Measurements from ENCODE around the gene CALML3.

The CALML3 gene

DNA sequence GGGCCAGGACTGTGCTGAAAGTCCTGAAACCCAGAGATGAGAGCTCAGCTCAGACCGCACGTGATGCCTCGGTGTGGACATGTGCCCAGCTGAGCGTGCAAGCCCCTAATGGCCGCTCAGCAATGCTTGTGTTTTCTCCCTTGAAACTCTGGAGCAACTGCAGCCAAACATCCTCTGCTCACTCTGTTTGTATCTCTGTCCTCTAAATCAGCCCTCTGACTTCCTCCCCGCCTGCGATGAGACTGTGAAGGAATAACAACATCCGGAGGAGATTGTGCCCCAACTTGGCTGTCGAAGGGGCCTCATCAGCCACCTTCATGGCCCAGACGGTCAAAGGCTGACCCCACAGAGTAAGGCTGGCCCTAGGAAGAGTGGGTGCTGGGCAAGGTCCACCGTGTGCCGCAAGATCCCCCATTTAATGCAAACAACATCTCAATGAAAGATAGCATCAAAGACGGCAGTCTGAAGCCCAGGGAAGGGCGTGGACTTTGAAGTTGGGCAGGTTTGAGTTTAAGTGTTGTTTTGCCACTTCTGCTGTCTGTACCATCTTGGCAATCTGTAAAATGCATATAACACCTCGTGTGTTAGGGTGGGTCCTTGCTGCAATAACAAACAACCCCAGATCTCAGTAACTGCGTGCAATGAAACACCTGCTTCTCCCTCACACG lies 39.9 kb downstream of the CALML3 start:
- no peak overlapping the region for H3K4me3 ChIP-seq (ENCODE audit: low read depth, low read length)
- TF ChIP-seq, protein P1, sequence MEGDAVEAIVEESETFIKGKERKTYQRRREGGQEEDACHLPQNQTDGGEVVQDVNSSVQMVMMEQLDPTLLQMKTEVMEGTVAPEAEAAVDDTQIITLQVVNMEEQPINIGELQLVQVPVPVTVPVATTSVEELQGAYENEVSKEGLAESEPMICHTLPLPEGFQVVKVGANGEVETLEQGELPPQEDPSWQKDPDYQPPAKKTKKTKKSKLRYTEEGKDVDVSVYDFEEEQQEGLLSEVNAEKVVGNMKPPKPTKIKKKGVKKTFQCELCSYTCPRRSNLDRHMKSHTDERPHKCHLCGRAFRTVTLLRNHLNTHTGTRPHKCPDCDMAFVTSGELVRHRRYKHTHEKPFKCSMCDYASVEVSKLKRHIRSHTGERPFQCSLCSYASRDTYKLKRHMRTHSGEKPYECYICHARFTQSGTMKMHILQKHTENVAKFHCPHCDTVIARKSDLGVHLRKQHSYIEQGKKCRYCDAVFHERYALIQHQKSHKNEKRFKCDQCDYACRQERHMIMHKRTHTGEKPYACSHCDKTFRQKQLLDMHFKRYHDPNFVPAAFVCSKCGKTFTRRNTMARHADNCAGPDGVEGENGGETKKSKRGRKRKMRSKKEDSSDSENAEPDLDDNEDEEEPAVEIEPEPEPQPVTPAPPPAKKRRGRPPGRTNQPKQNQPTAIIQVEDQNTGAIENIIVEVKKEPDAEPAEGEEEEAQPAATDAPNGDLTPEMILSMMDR (IDR thresholded peaks at IDR 0.05; ENCODE audit: low read depth, low read length), result no peak
- in situ Hi-C loops (cut with HindIII; ENCODE audit: low sequenced_read_pairs), result no loop called here
- DNase-seq (ENCODE audit: low read depth, low spot score), result no peak

DNA sequence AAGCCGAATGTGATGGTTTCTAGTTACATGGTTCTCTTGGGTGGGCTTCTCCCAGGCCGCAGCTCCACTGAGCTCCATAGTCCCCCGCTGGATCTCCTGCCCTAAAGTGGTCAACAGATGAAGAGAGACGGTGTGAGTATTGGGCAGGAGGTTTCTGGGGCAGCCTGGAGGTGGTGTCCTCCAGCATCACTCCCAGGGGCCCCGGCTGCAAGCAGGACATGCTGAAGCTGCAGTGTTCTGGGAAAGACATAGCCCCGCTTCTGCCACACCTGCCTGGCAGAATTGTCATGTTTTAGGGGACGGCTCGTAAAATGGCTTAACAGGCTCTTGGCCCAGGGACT lies 40.4 kb downstream of the CALML3 start:
- no peak for DNase-seq (ENCODE audit: low read depth, low spot score)
- TF ChIP-seq, protein P1 (IDR thresholded peaks at IDR 0.05; ENCODE audit: low read depth, low read length), result no peak
- in situ Hi-C loops (cut with HindIII; ENCODE audit: low sequenced_read_pairs), result no loop called here
- no peak overlapping the region for H3K4me3 ChIP-seq (ENCODE audit: low read depth, low read length)

DNA sequence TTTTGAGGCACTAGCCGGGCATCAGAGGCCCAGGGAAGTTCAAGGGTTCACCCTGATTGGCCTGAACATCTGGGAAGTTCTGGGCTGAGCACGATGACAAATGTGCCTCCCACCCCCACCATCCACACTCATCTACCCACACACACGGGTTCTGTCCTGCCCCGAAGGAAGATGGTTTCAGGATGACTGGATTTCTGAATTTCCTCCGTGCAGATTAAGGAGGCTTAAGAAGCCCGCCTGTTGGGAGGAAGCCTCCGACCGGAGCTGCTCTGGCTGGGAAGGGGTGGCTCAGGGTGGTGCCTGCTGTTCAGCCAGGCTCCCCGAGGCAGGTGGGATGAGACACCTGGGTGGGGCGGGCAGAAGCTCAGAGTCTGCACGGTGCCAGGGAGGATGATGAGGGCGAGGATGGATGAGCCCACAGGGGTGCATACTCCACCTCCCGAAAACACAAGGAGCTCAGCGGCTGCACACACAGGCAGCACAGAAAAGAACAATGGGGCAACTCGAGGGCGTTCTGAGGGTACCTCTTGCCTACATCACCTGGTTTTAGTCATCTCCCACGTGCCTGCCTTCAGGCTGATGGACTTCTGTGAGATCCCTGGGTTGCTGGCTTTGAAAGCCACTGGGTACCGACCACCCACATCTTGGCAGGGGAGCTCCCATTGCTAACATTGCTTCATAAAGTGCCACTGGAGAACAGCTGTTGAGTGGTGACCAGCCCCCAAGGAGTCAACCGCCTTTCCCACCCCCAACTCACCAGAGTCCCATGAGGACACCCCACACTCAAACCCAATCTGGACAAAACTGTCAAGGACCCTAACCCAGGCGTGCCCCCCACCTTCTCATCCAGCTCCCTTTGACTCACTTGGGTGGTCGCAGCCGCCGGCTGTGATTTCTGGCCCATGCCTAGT lies 41.2 kb downstream of the CALML3 start:
- no peak overlapping the region for H3K4me3 ChIP-seq (ENCODE audit: low read depth, low read length)
- DNase-seq (ENCODE audit: low read depth, low spot score), result no peak
- in situ Hi-C loops (cut with HindIII; ENCODE audit: low sequenced_read_pairs), result no loop called here
- TF ChIP-seq, protein P1 (IDR thresholded peaks at IDR 0.05; ENCODE audit: low read depth, low read length), result no peak

DNA sequence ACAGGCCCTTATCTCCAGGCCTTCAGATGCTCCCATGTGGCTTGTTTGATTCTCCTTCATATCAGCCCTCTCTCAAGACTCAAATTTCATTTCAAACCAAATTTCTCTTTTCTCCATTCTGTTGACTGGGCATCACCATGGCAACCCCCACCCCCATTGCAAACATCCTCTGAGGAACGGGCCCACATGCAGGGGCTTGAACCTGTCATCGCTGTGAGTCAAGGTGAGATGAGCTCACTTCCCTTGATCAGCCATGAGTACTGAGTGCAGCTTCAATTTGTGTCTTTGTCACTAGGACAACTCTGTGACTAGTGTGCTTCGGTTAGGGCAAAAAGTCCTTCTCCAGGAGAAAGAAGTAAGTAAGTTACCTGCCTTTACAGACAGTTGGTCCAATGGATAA lies 41.9 kb downstream of the CALML3 start:
- DNase-seq (ENCODE audit: low read depth, low spot score), result no peak
- in situ Hi-C loops (cut with HindIII; ENCODE audit: low sequenced_read_pairs), result no loop called here
- TF ChIP-seq, protein P1 (IDR thresholded peaks at IDR 0.05; ENCODE audit: low read depth, low read length), result no peak
- no peak overlapping the region for H3K4me3 ChIP-seq (ENCODE audit: low read depth, low read length)

DNA sequence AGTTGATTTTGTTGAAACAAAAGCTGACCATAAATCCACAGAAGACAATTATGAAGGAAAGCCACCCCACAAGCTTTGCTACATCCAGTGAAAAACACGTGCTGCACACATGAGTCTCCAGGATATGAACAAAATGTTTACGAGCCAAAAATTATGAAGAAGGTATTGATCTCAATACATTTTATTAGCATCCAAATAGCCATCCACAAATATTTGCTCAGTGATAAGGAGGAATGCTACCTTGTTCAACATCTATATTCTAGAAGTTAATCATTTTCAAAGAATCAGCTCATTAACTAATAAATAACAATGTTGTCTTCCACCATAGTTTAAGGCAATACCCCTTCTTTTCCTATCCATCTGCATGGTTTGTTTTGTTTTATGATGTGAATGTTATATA lies 42.7 kb downstream of the CALML3 start:
- TF ChIP-seq, protein P1 (IDR thresholded peaks at IDR 0.05; ENCODE audit: low read depth, low read length), result no peak
- in situ Hi-C loops (cut with HindIII; ENCODE audit: low sequenced_read_pairs), result no loop called here
- no peak overlapping the region for H3K4me3 ChIP-seq (ENCODE audit: low read depth, low read length)
- no peak for DNase-seq (ENCODE audit: low read depth, low spot score)

DNA sequence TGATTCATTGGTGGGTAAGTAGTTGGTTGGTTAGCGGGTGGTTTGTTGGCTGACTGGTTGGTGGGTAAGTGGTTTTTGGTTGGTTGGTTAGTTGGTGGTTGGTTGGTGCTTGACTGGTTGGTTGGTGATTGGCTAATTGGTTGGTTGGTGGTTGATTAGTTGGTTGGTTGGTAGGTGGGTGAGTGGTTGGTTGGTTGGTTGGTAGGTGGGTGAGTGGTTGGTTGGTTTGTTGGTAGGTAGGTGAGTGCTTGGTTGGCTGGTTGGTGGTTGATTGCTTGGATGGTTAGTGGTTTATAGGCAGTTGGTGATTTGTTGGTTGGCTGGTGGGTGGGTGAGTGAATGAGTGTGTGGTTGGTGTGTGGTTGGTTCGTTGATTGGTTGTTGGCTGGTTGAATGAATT lies 44.2 kb downstream of the CALML3 start:
- in situ Hi-C loops (cut with HindIII; ENCODE audit: low sequenced_read_pairs), result no loop called here
- no peak for DNase-seq (ENCODE audit: low read depth, low spot score)
- TF ChIP-seq, protein P1 (IDR thresholded peaks at IDR 0.05; ENCODE audit: low read depth, low read length), result no peak
- no peak overlapping the region for H3K4me3 ChIP-seq (ENCODE audit: low read depth, low read length)
